GM12864 (cell line): ENCODE results near the gene RAB9B.

Source experiments
- DNase-seq: peaks from one replicate; pipeline ENCODE4 v3.0.0-alpha.2; 2011; ENCODE audit warnings: low read depth
- H3K4me3 ChIP-seq: 2 replicates; pipeline ENCODE4 v1.5.1; 2011; ENCODE audit warnings: mild to moderate bottlenecking, low read depth, low read length, control low read depth
- TF ChIP-seq, protein P1 (sequence below): IDR thresholded peaks from 2 replicates; pipeline ENCODE4 v1.5.1; 2011; ENCODE audit warnings: low read depth, mild to moderate bottlenecking, moderate library complexity, low read length, control low read depth, inconsistent platforms; ENCODE audit errors: missing control alignments

Gene RAB9B

DNA sequence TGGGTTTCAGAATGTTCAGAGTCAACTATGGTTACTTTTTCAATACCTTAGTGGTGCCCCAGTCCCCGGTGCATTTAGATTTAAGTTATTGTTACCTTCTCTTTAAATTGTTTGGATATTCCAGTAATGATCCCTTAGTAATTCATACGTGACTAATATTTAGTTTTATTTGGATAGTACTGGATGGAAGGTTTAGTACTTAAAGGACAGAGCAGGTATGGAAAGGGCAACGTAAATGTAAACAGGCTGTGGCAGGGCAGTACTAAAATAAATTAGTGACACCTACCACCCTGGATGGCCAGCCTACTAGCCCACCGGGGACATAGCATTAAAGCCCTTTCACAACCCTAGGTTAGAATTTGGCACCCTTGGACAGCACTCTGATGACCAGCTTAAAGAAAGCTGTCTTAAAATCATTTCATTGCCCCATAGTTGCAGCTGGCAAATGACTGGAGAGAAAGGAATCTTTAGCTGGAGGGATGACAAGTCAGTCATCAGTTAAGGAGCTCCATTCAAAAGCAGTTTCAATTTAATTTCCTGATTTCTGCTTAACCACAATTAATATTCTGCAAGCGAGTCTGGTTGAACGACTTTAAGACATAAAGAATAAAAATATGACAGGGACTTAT, 39.0 kb downstream of the RAB9B start:
- DNase-seq: no peak
- TF ChIP-seq, protein P1, sequence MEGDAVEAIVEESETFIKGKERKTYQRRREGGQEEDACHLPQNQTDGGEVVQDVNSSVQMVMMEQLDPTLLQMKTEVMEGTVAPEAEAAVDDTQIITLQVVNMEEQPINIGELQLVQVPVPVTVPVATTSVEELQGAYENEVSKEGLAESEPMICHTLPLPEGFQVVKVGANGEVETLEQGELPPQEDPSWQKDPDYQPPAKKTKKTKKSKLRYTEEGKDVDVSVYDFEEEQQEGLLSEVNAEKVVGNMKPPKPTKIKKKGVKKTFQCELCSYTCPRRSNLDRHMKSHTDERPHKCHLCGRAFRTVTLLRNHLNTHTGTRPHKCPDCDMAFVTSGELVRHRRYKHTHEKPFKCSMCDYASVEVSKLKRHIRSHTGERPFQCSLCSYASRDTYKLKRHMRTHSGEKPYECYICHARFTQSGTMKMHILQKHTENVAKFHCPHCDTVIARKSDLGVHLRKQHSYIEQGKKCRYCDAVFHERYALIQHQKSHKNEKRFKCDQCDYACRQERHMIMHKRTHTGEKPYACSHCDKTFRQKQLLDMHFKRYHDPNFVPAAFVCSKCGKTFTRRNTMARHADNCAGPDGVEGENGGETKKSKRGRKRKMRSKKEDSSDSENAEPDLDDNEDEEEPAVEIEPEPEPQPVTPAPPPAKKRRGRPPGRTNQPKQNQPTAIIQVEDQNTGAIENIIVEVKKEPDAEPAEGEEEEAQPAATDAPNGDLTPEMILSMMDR: no peak
- no peak overlapping the region for H3K4me3 ChIP-seq

DNA sequence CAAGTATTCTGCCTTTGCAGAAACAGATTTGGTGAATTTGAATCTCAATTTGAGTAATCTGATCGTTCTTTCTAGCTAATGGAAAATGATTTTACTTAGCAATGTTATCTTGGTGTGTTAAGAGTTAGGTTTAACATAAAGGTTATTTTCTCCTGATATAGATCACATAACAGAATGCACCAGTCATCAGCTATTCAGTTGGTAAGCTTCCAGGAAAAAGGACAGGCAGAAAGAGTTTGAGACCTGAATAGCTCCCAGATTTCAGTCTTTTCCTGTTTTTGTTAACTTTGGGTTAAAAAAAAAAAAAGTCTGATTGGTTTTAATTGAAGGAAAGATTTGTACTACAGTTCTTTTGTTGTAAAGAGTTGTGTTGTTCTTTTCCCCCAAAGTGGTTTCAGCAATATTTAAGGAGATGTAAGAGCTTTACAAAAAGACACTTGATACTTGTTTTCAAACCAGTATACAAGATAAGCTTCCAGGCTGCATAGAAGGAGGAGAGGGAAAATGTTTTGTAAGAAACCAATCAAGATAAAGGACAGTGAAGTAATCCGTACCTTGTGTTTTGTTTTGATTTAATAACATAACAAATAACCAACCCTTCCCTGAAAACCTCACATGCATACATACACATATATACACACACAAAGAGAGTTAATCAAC, 40.1 kb downstream of the RAB9B start:
- TF ChIP-seq, protein P1: no peak
- no peak for DNase-seq

DNA sequence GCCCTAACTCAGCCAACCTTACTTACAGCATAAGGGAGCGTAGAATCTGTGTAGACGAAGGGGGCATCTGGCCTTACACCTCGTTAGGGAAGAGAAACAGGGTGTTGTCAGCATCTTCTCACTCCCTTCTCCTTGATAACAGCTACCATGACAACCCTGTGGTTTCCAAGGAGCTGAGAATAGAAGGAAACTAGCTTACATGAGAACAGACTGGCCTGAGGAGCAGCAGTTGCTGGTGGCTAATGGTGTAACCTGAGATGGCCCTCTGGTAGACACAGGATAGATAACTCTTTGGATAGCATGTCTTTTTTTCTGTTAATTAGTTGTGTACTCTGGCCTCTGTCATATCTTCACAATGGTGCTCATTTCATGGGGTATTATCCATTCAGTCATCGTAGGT, 40.8 kb downstream of the RAB9B start:
- no peak overlapping the region for H3K4me3 ChIP-seq
- TF ChIP-seq, protein P1: no peak
- no peak for DNase-seq

More for the DNA sequence above, 40.1 kb downstream of the RAB9B start:
- no peak overlapping the region for H3K4me3 ChIP-seq

DNA sequence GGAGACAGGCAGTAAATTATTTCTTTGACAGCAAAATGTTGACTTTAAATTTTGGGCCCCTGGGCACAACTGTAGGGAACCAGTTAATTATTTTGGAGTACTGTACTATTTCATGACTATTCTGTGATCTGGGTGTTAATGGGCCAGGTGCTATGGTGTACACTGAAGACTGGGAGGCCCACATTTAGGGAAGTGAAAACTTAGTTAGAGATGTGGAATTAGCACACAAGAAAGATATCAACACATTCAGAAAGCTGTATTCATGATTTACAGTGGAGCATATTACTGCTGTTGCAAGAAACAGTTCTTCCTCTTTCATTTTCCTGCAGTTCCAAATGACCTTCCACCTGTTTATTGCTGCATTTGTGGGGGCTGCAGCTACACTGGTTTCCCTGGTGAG, 43.1 kb downstream of the RAB9B start:
- DNase-seq: no peak
- TF ChIP-seq, protein P1: no peak
- H3K4me3 ChIP-seq: no peak overlapping the region

DNA sequence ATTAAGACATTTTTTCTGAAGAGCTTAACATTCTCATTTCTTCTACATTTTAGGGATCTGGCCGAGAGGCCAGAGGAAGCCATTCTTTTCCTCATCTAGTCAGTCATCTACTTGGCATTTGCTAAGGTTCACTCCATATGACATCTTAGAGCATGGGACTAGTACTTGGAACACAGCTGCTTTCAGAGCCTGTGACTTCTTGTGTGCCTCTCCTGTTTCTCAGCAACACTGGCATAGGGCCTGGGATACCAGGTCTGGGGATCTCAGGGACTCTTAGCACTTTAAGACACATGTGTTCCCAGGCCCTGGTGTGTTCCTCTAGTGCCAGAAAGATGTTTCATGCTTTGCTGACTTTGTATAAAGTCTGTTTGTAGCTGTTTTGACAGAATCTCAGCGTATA, 48.1 kb downstream of the RAB9B start:
- no peak for DNase-seq
- no peak overlapping the region for H3K4me3 ChIP-seq
- TF ChIP-seq, protein P1: no peak

DNA sequence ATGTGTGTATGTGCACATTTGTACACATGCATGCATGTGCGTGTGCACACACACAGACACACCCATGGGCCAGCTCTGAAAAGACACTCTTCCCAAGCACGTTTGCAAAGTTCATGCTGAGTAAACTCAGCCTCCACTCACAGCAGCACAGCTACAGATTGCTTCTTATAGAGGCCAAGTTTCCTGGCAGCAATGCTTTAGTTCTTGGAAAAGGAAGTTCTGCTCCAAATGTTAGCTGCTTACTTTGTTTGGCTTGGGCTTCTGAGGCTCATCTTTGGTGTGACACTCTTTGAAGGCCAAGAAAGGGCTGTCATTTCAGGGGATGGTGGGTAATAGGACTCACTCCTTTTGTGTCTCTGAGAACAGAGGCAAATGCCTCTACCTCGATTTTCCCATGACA, 48.9 kb downstream of the RAB9B start:
- TF ChIP-seq, protein P1: no peak
- DNase-seq: no peak

DNA sequence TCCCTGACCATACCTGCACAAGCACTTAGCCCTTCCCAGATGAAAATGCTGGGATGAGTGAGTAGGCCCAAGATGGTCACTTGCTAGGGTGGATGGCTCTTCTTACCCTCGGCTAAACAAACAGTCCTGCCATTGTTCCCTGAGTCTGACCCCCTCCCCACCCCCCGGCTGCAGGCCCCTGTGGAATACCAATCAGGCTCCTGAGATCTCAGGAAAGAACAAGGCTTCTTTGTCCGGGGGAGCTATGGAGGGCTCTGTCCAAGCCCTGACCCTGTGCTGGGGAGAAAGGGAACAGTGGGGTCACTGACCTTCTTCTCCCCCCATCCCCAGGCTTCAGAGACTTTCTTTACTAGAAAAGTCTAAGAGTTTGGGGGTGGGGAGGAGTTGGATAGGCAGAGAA, 49.4 kb downstream of the RAB9B start:
- TF ChIP-seq, protein P1: no peak
- DNase-seq: no peak
- H3K4me3 ChIP-seq: no peak overlapping the region

More for the DNA sequence above, 48.9 kb downstream of the RAB9B start:
- no peak overlapping the region for H3K4me3 ChIP-seq
